TTC549 (cell line): Measurements from ENCODE around the gene DOCK1.

Source experiments
- FAIRE-seq: peaks from 2 replicates; lab custom pipeline; 2012; peaks lifted over from hg19 to GRCh38; lab: Jason Lieb, UNC

DOCK1 gene

DNA sequence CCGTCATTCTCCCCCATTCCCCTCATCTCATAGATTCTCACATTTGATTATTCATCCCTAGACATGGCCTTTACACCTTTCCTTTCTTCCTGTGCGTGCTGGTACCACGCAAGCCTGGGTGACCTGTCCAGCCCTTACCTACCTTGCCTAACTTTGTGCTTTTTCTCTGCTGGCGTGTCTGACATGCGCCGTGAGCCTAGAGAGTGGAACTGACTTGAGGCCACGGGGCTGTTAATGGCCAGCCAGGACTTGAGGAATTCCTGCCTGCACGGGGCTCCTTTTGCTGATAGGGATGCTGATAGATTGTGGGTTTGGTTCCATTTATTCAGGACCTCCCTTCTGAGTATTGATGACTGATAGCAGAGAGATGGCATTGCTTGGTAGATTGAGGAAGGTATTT, 134.2 kb downstream of the DOCK1 start:
- FAIRE-seq: no peak

DNA sequence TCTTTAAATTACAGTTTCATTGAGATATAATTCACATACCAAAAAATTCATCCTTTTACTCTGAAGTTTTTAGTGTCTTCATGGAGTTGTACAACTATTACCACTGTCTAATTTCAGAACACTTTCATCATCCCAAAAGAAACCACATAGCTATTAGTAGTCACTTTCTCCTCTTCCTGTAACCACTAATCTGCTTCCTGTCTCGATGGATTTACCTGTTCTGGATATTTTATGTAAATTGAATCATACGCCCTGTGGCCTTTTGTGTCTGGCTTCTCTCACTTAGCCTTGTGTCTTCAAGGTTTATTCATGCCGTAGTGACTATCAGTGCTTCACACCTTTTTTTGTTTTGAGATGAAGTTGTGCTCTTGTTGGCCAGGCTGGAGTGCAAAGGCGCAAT, 135.5 kb downstream of the DOCK1 start:
- FAIRE-seq: no peak

DNA sequence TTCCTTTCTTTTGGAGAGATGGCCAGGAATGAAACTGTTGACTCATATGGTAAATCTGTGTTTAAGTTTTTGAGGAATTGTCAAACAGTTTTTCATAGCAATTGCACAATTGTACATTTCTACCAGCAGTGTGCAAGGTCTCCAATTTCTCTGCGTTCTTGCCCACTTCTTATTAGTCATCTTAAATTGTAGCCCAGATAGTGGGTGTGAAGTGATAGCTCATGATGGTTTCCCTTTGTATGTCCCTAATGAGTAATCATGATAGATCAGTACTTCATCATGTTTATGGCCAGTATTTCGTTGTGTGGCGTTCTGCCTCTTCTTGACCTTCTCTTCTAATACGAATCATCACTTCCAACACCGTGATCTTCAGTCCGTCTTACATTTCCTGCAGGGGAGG, 136.3 kb downstream of the DOCK1 start:
- no peak for FAIRE-seq

DNA sequence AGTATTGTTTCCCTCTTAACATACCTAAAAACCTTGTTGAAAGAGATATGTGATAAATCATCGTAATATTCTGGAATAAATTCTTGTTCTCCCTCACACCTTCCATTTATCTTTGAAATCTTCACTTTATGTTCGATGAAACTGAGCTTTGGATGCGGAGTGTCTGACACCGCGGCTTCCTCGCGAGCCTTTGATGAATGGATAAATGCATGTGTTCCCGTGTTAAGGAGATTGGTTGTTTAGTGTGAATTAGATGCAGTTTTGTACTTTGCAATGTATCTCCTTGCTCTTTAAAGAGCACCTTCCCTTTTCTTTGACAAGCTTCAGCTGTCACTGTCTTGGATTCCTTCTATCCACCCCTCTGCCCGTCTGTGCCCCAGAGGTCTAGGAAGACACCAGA, 138.1 kb downstream of the DOCK1 start:
- FAIRE-seq: no peak

DNA sequence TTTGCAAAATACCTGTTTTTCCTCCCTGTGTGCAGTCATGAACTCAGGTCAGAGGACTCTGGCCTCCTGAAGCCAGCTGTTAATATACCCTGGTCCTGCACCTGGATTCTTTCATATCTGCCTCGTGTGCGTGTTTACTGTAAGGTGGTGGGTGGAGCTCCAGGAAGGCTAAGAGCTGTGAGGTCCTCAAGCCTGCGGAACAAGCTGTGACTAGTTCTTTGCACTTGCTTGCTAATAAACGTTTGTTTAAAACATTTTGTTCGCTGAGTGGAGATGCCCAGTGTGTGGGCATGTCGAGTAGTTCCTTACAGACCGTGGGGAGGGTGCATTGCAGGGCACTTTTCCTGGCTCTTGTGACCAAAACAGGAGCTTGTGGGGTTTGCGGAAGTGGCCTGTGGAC, 139.0 kb downstream of the DOCK1 start:
- FAIRE-seq: no peak

DNA sequence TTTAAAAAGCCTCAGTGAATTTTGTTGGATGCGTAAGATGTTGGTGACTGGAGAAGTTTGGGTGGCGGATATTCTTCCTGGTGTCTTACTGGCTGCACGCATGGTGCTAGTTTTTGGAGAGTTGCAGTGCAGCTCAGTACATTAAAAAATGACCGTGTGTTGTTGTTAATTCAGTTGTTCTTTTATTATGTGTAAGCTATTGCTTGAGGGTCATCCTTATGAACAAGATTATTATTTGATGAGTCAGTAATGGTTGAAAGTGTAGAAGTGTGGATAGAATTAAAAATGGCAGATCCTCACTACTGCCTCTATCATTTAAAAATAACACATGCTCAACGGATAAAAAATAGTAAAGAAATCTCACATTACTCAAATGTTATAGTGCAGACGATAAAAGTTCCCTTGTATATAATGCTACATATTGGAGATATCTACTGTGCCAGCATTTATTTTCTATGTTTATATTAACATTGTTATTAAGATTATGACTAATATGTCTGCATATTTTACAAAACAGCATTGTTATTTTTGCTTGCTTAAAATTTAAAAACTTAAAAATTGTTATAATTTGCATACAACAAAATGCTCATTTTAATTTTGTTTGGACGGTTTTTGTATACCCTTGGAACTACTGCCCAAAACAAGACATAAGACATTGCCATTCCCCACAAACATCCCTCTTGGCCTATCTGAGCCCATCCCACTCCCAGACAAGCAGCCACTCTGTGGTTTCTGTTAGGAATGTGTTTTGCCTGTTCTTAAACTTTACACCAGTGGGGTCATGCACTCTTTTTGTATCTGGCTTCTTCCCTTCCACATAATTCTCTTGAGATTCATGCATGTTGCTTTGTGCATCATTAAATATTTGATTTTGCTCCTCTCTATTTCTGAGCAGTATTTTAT, 142.0 kb downstream of the DOCK1 start:
- no peak for FAIRE-seq

DNA sequence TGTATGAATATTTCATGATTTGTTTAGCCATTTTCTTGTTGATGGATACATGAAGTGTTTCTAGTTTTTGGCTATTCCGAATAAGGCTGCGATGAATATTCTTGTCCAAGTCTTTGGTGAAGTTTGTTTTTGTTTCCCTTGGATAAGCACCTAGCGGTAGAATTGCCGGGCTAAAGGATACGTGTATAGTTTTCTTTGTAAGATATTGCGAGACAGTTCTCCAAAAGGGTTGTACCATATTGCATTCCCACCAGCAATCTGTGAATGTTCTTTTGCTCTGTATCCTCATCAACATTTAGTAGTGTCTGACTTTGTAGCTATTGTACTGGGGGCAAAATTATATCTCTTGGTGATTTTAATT, 142.6 kb downstream of the DOCK1 start:
- FAIRE-seq: no peak

DNA sequence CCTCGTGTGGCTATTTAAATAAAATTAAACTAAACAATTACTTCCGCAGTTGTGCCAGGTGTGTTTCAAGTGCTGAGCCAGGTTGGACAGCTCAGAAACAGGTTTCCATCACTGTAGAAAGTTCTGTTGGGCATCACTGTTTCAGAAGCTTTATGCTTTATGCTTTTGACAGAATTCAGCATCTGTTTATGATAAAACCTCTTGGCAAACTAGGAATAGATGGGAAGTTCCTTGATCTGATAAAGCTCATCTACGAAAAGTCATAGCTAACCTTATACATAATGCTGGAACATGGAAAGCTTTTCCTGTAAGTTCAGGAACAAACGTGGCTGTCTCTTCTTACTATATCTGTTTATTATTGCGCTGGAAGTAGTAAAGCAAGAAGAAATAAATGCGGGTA, 143.4 kb downstream of the DOCK1 start:
- FAIRE-seq: no peak

DNA sequence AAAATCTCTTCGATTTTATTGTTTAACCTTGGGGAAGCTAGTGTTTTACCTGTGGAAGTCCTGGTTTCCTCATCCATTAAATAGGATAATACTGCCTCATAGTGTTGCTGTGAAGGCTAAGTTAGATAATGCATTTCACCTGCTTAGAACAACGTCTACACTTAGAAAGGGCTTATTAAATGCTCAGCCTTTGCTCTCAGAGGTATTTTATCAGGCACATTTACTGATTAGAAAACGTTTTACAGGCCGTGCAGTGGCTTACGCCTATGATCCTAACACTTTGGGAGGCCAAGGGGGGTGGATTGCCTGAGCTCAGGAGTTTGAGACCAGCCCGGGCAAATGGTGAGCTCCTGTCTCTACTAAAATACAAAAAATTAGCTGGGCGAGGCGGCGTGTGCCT, 146.8 kb downstream of the DOCK1 start:
- FAIRE-seq: no peak

DNA sequence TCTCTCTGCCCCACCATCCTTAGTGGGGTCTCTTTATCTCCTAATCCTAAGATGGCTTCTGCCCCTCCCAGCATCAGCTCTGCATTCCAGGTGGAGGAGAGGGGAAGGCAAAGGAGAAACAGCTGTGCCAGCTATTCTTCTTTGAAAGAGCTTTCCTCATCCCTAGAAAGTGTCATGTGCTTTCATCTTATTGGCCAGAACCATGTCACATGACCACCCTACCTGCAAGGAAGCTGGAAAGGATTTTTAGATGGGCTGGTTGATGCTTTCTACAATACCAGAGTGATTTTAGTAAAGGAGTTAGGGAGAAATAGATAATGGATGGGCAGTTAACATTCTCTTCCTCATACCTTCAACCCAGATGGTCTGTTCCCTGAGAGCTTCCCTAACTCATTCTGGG, 150.0 kb downstream of the DOCK1 start:
- no peak for FAIRE-seq

DNA sequence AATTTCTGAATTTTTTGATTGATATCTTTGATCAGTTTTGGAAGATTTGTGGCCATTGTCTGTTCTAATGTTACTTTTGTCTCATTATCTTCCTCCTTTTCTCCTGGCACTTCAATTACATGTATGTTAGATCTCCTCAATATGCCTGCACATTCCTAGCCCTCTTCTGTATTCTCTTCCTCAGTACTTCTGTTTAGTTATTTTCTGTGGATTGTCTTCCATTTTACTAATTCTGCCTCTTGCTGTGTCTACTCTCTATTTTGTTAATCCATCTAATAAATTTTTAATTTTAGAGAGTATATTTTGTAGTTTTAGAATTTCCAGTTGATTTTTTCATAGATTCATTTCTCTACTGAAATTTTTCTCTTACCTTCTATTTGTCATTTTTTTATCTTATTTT, 154.1 kb downstream of the DOCK1 start:
- no peak for FAIRE-seq

DNA sequence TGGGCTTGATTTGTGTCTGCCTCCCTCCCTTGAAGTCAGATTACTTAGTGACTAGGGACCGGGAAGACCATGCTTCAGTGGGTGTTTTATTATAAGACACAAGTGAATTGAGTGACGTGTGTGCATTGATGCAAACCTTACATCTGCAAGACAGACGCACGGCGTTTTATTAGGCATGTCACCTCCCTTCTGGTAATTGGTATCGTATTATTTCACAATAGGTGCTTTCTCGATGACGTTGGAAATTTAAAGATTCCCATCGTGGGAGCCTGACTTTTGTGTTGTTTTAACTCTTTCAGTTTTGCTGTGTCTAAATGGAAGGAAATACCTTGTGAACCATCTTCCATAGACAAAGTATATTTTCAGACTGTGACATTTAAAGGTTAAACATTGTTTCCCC, 158.5 kb downstream of the DOCK1 start:
- no peak for FAIRE-seq

DNA sequence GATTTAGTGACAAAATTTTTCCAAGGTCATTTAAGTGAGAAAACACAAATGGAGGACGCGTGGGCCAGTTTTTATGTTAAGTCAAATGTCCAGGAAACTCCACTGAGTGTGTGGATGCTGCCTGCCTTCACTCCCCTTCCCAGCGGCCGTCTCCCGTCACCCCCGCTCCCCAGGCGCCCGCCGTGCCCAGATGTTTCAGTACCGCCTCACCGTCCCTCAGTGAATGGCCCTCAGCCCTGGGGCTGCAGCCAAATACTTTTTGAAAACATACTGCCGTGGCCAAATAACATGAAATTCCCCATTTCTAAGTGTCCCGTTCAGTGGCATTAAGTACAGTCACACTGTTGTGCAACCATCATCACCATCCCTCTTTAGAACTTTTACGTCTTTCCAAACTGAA, 159.2 kb downstream of the DOCK1 start:
- FAIRE-seq: no peak

DNA sequence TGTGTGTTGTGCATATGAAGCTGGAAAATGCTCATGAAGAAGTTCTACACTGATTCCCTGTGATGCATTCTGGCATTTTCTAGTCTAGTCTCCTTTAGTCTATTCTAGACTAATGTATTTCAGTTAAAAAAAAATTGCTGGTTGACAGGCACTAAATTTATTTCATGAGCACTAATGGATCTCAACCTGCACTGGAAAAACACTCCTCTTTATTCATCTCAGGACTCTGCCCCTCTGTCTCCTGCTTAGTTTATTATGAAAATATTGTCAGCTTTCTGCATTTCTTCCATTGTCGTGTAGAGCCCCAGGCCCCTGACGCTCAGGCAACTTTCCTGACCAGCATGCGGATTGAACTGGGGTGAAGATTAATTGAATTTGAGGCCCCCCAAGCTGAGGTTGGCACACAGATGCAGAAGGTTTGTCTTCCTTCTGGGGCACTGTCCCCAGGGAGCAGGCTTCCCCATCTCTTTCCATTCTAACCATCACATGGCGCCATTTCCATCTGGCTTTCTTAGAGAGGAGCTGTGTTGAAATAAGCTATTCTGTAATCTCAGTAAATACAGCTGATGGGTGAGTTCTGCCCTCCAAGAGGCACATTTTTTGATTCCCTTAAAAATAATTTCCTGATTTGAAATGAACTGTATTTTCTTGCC, 162.4 kb downstream of the DOCK1 start:
- FAIRE-seq: no peak

DNA sequence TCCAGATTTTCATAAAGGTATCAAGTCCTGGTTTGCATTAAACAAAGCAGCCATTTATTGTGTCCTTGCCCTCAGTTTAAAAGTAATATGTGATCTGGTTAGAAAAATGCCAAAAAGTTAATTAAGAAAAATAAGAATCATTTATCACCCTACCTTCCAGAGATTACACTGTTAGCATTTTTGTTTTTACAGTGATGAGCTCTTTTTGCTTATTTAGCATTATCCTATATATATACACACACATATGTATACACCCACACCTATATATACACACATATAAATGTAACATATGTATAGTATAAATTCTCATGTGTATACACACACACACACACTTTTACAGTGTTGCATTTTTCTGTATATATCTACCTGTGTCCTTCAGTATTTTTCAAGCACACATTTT, 163.3 kb downstream of the DOCK1 start:
- FAIRE-seq: no peak

DNA sequence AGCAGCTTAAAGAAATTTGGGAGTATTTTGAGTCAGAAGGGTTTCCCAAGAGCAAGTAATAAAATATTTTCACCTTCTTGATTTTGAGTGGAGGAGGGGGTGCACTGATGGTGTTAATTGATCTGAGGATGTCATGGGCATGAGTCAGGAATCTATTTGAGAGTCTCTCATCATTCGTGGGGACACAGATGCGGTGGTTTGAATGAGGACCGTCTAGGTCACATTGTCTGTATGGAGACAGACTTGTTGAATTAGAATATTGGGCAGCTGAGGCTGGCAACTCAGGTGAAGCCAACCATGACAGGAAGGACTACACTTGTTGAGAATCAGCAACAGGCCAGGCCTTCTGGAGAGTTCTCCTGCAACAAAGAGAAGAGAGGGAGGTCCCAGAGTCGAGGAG, 164.2 kb downstream of the DOCK1 start:
- no peak for FAIRE-seq

DNA sequence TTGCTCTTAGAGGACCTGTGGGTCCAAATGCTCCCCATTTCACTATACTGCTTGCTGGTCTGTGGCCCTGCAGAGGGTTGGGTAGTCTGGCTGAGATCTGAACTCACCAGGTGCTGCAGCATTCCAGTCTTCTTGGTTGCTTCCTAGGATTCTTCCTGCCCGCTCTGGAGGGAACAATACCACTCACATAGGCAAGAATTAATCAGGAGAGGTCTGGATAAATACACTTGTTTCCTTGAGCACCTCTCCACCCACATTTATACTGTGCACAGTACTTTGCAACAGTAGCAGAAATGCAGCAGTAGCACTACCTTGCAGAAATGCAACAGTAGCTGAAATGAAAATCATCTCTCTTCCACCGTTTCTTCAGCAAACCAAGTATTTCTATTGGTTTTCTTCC, 165.9 kb downstream of the DOCK1 start:
- FAIRE-seq: no peak

DNA sequence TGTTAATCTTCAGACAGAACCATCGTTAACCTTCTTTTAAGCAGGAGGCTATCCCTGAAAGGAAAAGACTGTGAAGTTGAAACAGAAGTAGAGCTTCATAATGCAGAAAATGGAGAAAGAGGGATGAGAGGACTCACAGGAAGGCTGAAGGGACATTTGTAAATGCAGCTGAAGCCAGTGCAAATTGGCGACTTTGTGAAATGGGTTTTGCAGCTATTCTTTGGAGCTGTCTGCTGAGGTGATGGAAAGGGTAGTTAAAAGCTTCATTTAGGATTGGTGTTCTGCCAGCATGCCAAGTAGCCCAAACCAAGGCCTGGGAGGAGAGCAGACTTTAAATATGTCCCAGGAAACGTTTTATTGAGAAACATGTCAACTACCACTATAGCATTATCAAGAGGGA, 168.4 kb downstream of the DOCK1 start:
- FAIRE-seq: no peak

DNA sequence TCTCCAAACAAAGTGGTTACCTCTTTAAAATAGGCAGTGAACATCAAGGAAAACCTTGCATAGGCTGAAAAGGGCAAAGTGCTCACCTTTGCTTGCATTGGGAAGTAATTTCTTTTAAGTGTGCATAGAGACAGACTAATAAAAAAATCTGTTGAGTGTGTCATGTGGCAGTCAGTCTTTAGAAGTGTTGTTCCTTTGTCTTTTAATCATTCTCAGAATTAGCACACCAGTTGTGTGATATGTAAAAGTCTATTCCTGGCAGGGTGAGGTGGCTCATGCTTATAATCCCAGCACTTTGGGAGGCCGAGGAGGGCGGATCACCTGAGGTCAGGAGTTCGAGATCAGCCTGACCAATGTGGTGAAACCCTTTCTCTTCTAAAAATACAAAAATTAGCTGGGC, 174.2 kb downstream of the DOCK1 start:
- FAIRE-seq: no peak

DNA sequence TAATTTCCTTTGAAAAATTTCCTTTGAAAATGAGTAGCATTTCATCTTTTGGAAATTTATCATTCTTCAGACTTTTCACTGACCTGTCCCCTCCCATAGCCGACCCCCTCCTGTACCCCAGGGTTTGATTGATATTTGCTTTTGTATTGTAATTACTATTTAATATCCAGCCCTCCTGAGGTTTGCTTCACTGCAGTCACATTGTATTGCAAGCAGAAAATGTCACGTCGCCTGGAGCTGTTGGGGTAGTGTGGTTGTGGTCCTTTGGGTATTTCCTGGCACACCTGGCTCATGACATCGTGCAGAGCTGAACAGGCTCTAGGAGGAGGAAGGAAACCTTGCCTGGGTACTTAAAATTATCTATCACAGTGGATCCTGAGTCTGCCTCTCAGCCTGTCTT, 175.1 kb downstream of the DOCK1 start:
- FAIRE-seq: no peak

DNA sequence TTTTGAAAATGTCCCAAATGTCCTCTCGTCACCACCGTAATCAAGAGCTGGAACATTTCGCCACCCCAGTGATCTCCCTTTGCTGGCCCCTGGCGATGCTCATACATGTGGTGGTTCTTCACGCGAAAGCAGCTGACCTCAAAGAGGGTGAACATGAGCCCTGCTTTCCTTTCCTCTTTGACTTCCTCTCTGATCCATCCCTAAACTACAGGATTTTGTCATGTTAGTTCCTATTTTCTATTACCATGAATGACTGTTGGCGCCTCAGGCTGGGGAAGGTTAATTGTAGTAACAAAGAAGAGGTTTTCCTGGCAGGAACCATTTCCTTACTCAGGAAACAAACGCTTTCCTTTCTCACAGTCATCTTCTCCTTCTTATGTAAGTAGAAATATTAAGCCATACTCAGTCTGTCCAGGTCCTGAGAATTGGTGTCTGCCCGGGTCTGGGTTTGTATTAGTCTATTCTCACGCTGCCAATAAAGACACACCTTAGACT, 176.7 kb downstream of the DOCK1 start:
- no peak for FAIRE-seq

DNA sequence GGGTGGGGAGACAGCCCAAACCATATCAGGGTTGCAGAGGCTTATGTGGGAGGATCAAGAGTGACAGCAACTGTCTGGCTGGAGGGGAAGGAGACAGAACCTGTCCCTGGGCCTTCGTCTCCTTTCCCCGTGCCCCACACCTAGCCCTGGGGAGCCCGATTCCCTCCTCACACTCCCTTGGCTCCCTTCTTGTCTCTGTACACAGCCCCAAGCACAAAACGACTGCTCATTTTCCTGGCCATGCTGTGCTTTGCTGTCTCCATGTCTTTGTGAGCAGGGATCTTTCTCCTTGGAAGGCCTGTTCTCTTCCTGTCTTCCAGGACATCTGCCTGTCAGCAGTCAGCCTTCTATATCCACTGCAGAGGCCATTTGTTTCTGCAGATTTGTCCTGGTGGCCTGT, 177.4 kb downstream of the DOCK1 start:
- no peak for FAIRE-seq

DNA sequence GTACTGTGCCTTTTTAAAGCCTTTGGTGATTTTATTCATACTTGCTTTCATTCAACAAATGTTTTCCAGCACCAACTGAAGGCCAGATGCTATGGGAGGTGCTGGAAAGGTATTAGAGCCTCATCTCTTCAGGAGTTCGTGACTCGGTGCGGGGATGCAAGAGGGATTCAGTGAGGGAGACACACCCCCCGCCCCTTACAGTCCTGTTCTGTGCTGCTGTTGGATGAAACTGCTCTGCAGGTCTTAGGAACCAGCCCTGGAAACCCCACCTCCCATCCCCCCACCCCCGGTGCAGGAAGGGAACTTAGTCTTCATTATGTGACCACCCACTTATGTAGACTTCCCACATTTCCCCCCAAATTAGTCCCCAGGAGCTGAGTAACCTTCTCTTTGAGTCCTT, 180.7 kb downstream of the DOCK1 start:
- no peak for FAIRE-seq

DNA sequence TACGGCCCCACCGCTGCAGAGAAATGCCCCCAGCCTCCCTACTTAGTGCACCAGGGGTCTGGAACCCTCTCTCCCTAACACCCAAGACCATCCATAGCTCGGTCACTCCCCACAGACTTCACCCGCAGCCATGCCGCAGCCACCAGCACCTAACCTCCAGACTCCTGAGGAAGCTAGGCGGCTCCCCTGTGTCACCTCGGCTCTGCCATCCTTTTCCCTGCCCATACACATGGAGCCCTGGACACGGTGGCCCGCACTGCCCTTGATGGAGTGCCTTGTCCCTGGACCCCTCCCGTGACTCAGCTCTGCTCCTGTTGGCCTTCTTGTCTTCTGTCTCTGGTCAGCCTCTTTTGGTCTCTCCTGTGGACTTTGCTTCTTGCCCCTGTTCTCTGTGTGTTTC, 183.7 kb downstream of the DOCK1 start:
- FAIRE-seq: no peak
